Measurements from ENCODE around the gene ALPK3. TPM values are rescaled to one million over a fixed set of nuclear protein-coding genes. Genes with fewer than 3 reads are reported as not detected.

Gene ALPK3
- total and polyA plus RNA-seq, 2 experiments from 2014 or later = 3.7 to 29.7 TPM

DNA sequence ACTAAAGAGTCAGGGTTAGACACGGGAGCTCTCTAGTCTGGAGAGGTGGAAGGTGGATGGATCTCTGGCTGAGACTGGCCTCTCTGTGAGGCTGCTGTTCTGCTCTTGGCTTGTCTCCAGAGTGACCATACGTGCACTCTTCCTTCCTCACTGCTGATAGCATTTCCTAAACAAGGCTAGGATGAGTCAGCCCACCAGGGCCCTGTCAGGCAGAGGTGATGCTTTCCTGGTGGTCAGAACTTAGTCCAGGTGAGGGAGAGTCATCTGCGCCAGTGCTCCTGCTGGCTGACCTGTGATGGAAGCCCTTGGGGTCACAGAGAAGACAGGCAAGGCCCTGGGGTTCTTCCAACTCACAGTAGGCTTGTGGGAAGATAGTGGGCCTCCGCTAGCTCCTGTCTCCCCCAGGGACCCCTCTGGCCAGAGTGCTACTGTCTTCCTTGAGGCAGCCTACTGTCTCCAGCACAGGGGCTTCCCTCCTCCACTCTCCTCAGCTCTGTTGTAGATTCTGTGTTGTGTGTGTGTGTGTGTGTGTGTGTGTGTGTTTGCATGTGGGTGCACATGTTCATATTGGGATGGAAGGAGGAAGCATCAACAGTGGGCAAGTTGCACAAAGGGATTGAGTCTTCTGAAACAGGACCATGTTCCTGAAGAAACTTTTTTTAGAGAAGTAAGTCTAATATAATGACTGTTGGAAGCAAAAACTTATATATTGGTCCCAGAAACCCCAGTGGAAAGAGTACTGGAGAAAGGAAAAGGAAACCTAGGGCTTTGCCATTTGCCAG is 16.5 kb downstream of the ALPK3 start (continued):
- TF ChIP-seq, protein P1, sequence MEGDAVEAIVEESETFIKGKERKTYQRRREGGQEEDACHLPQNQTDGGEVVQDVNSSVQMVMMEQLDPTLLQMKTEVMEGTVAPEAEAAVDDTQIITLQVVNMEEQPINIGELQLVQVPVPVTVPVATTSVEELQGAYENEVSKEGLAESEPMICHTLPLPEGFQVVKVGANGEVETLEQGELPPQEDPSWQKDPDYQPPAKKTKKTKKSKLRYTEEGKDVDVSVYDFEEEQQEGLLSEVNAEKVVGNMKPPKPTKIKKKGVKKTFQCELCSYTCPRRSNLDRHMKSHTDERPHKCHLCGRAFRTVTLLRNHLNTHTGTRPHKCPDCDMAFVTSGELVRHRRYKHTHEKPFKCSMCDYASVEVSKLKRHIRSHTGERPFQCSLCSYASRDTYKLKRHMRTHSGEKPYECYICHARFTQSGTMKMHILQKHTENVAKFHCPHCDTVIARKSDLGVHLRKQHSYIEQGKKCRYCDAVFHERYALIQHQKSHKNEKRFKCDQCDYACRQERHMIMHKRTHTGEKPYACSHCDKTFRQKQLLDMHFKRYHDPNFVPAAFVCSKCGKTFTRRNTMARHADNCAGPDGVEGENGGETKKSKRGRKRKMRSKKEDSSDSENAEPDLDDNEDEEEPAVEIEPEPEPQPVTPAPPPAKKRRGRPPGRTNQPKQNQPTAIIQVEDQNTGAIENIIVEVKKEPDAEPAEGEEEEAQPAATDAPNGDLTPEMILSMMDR (conservative IDR thresholded peaks at IDR 0.05; ENCODE audit: low read depth in 2 of 2) = no peak
- TF ChIP-seq STAT1 (IDR thresholded peaks at IDR 0.05; ENCODE audit: unreplicated experiment) (no peak), ETS1 (IDR thresholded peaks at IDR 0.05) (no peak)

DNA sequence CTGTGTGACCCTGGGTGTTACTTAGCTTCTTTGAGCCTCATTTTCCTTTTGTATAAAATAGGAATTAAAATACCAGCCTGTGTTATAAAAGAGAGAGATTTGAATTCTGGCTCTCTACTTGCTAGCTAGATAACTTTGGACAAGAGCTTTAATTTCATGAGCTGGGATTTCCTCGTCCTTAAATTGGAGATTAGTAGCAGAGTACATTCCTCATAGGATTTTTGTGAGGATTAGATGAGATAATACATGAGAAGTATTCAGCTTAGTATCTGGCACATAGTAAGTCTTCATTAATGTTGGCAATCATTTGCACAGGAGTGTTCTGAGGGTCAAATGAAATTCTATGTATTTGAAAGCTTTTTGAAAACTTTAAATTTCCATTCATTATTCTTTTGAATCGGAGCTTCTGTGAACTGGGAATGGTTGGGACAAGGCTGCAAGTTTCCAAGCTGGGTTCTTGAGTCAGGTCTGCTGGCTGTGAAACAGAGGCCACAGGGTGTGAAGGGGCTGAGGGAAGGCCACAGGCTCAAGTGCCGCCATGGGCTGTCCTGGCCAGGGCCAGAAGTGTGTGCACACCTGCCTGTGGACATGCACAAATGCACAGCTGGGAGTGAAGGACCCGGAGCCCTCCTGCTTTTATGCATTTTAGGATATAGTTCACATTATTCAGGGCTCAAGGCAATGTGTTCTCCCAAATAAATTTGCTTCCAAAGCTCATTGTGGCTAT is 17.2 kb downstream of the ALPK3 start:
- no peak for ATAC-seq
- H3K27ac Mint-ChIP-seq = no peak overlapping the region
- H3K4me2 ChIP-seq = no peak overlapping the region
- no peaks in the 10 kb centered on the region for H3K9me2 ChIP-seq (ENCODE audit: insufficient read depth)
- H3K36me3 Mint-ChIP-seq (ENCODE audit: low read depth) = no peaks in the 10 kb centered on the region; the same call in 2 of the 3 replicates
- H3K4me3 ChIP-seq = no peak overlapping the region
- H3K4me1 ChIP-seq (ENCODE audit: insufficient read depth) = no peaks in the 10 kb centered on the region
- H3F3A ChIP-seq (replicated peaks; ENCODE audit: low read depth) = no peaks in the 10 kb centered on the region
- no peaks in the 10 kb centered on the region for H3K4me1 Mint-ChIP-seq
- no peak overlapping the region for H2AFZ ChIP-seq
- no peak for DNase-seq (ENCODE audit: low spot score)
- no peaks in the 10 kb centered on the region for H3K9me3 Mint-ChIP-seq
- no peak overlapping the region for H3K27ac ChIP-seq (ENCODE audit: low read depth)
- H4K20me1 ChIP-seq (replicated peaks; ENCODE audit: insufficient read depth) = no peaks in the 10 kb centered on the region
- TF ChIP-seq POLR2AphosphoS5 (IDR thresholded peaks at IDR 0.05; ENCODE audit: low read depth) = no peak
- TF ChIP-seq EZH2phosphoT487 (IDR thresholded peaks at IDR 0.05; ENCODE audit: unreplicated experiment) = no peak
- no peak for TF ChIP-seq ZNF114 (CRISPR knock-in tag; IDR thresholded peaks at IDR 0.05)
- H3K79me2 ChIP-seq (replicated peaks; ENCODE audit: insufficient read depth) = no peaks in the 10 kb centered on the region
- H3K27me3 Mint-ChIP-seq (ENCODE audit: insufficient read depth, low read depth, poor library complexity) = peaks cover 2% of the 10 kb centered on the region
- no peak overlapping the region for H3K4me3 Mint-ChIP-seq
- no peaks in the 10 kb centered on the region for H3K27me3 ChIP-seq (ENCODE audit: insufficient read depth)
- no peaks in the 10 kb centered on the region for H3K36me3 ChIP-seq (ENCODE audit: insufficient read depth)

- no peaks in the 10 kb centered on the region for H4K20me1 ChIP-seq (replicated peaks; ENCODE audit: insufficient read depth)
- H3K4me3 ChIP-seq = no peak overlapping the region
- H2AFZ ChIP-seq = no peak overlapping the region
- no peaks in the 10 kb centered on the region for H3K79me2 ChIP-seq (replicated peaks; ENCODE audit: insufficient read depth)
- no peak overlapping the region for H3K27ac ChIP-seq (ENCODE audit: low read depth)
- no peak overlapping the region for H3K4me2 ChIP-seq
- DNase-seq (ENCODE audit: low spot score) (no peak), ATAC-seq (no peak)
- no peaks in the 10 kb centered on the region for H3K36me3 ChIP-seq (ENCODE audit: insufficient read depth)
- no peak overlapping the region for H3K4me3 Mint-ChIP-seq
- H3F3A ChIP-seq (replicated peaks; ENCODE audit: low read depth) = no peaks in the 10 kb centered on the region
- peaks cover 2% of the 10 kb centered on the region for H3K27me3 Mint-ChIP-seq (ENCODE audit: insufficient read depth, low read depth, poor library complexity)
- no peak overlapping the region for H3K27ac Mint-ChIP-seq
- no peaks in the 10 kb centered on the region for H3K9me3 Mint-ChIP-seq
- no peaks in the 10 kb centered on the region; the same call in 2 of the 3 replicates for H3K36me3 Mint-ChIP-seq (ENCODE audit: low read depth)
- no peaks in the 10 kb centered on the region for H3K27me3 ChIP-seq (ENCODE audit: insufficient read depth)
- H3K9me2 ChIP-seq (ENCODE audit: insufficient read depth) = no peaks in the 10 kb centered on the region
- no peaks in the 10 kb centered on the region for H3K4me1 ChIP-seq (ENCODE audit: insufficient read depth)
- H3K4me1 Mint-ChIP-seq = no peaks in the 10 kb centered on the region
- TF ChIP-seq, protein P1 (conservative IDR thresholded peaks at IDR 0.05; ENCODE audit: low read depth in 2 of 2) = no peak
- no peak for TF ChIP-seq ZNF114 (CRISPR knock-in tag; IDR thresholded peaks at IDR 0.05)
- no peak for TF ChIP-seq POLR2AphosphoS5 (IDR thresholded peaks at IDR 0.05; ENCODE audit: low read depth)
- no peak for TF ChIP-seq STAT1 (IDR thresholded peaks at IDR 0.05; ENCODE audit: unreplicated experiment)
- TF ChIP-seq REST (IDR thresholded peaks at IDR 0.05; ENCODE audit: unreplicated experiment) = no peak
- no peak for TF ChIP-seq ETS1 (IDR thresholded peaks at IDR 0.05)
- TF ChIP-seq EZH2phosphoT487 (IDR thresholded peaks at IDR 0.05; ENCODE audit: unreplicated experiment) = no peak
- TF ChIP-seq ZNF331 (CRISPR knock-in tag; IDR thresholded peaks at IDR 0.05; ENCODE audit: low read depth) = no peak
- no peak for TF ChIP-seq JUNB (IDR thresholded peaks at IDR 0.05; ENCODE audit: unreplicated experiment)
- TF ChIP-seq NANOG (IDR thresholded peaks at IDR 0.05; ENCODE audit: borderline replicate concordance) = no peak
These were observed 17.8 kb downstream of the ALPK3 start for GRCh38 chr15:84834969-84835368.

All from GM23338 (cell line).